ENCODE data around the gene DEFB124.
"Not testable (repeated sequence)": the region's sequence is repeated elsewhere in the genome, so short reads cannot be mapped to it uniquely, and the experiment has no call there.

DEFB124 gene

GRCh38 chr20:31446084-31446819 lies 28.7 kb downstream of the DEFB124 start:
- no peak overlapping the region for H3K4me3 ChIP-seq (ENCODE audit: low read depth, low read length)
- no peak for TF ChIP-seq CTCF (conservative IDR thresholded peaks at IDR 0.05; ENCODE audit: low read depth, low read length)
- DNase-seq (ENCODE audit: low read depth) = no peak

- TF ChIP-seq CTCF (conservative IDR thresholded peaks at IDR 0.05; ENCODE audit: low read depth, low read length) = peak; percentile 13
- no peak within 1 kb of the TSS for H3K4me3 ChIP-seq (ENCODE audit: low read depth, low read length)
- no peak for DNase-seq (ENCODE audit: low read depth)
Observed at GRCh38 chr20:31440012-31440659, 34.8 kb downstream of the DEFB124 start, which contains the start of gene DEFB123. TSS of gene DEFB123 (plus strand) at chr20:31440632. CDS start at chr20:31440699, 67 bp downstream.

GRCh38 chr20:31430568-31431115 lies 44.3 kb downstream of the DEFB124 start:
- no peak overlapping the region for H3K4me3 ChIP-seq (ENCODE audit: low read depth, low read length)
- DNase-seq (ENCODE audit: low read depth) = no peak
- TF ChIP-seq CTCF (conservative IDR thresholded peaks at IDR 0.05; ENCODE audit: low read depth, low read length) = no peak

GRCh38 chr20:31427576-31427975 lies 47.4 kb downstream of the DEFB124 start:
- H3K4me3 ChIP-seq (ENCODE audit: low read depth, low read length); DNase-seq (ENCODE audit: low read depth): not testable (repeated sequence)

- H3K4me3 ChIP-seq (ENCODE audit: low read depth, low read length); DNase-seq (ENCODE audit: low read depth): not testable (repeated sequence)
Observed at GRCh38 chr20:31426891-31427551, 47.9 kb downstream of the DEFB124 start.

GRCh38 chr20:31425797-31426196 lies 49.1 kb downstream of the DEFB124 start:
- DNase-seq (ENCODE audit: low read depth) = no peak
- no peak overlapping the region for H3K4me3 ChIP-seq (ENCODE audit: low read depth, low read length)
- no peak for TF ChIP-seq CTCF (conservative IDR thresholded peaks at IDR 0.05; ENCODE audit: low read depth, low read length)

- TF ChIP-seq CTCF (conservative IDR thresholded peaks at IDR 0.05; ENCODE audit: low read depth, low read length) = no peak
- DNase-seq (ENCODE audit: low read depth) = no peak
- no peak overlapping the region for H3K4me3 ChIP-seq (ENCODE audit: low read depth, low read length)
Observed at GRCh38 chr20:31418307-31418706, 56.6 kb downstream of the DEFB124 start.
